Glutamatergic neuron (in vitro differentiated cells): ENCODE data around the gene BAZ1A. TPM values are rescaled to one million over a fixed set of nuclear protein-coding genes. Genes with fewer than 3 reads are reported as not detected.

ENCODE experiments used
- DNase-seq: peaks from one replicate; pipeline ENCODE4 v3.0.0; 2022
- H3K27ac Mint-ChIP-seq: one replicate; pipeline ENCODE4 v1.8.0; 2020; ENCODE audit warnings: mild to moderate bottlenecking, mixed read lengths, inconsistent platforms; ENCODE audit not compliant: unreplicated experiment
- H3K27me3 Mint-ChIP-seq: one replicate; pipeline ENCODE4 v1.8.0; 2020; ENCODE audit warnings: mild to moderate bottlenecking, moderate library complexity, mixed read lengths, inconsistent platforms; ENCODE audit not compliant: unreplicated experiment
- H3K36me3 Mint-ChIP-seq: one replicate; pipeline ENCODE4 v1.8.0; 2020; ENCODE audit warnings: mild to moderate bottlenecking, mixed read lengths, inconsistent platforms; ENCODE audit not compliant: unreplicated experiment
- H3K4me1 Mint-ChIP-seq: one replicate; pipeline ENCODE4 v1.8.0; 2020; ENCODE audit warnings: mild to moderate bottlenecking, low read depth, mixed read lengths, inconsistent platforms; ENCODE audit not compliant: unreplicated experiment
- H3K4me3 Mint-ChIP-seq: one replicate; pipeline ENCODE4 v1.8.0; 2020; ENCODE audit warnings: mild to moderate bottlenecking, mixed read lengths, inconsistent platforms; ENCODE audit not compliant: unreplicated experiment
- H3K9me3 Mint-ChIP-seq: one replicate; pipeline ENCODE4 v1.8.0; 2020; ENCODE audit warnings: mild to moderate bottlenecking, moderate library complexity, mixed read lengths, inconsistent platforms; ENCODE audit not compliant: unreplicated experiment
- CTCF ChIP-seq: fragments of 200-600 bp; sonication (generic); IDR thresholded peaks from one replicate; pipeline ENCODE4 v1.5.0; 2021; ENCODE audit not compliant: partially characterized antibody, unreplicated experiment
- total RNA-seq: library from RNA; stranded (reverse); fragmentation: NEBNext Ultra II Directional; extraction: Animal tissue kit (Norgen Biotek cat#: 25700); gene quantifications from one replicate; pipeline ENCODE4 v1.2.1, GENCODE V29; 2021; ENCODE audit not compliant: unreplicated experiment

The BAZ1A gene
- total RNA-seq, 1 donor from 2014 or later = 41.3 TPM

- TF ChIP-seq CTCF = no peak
- H3K4me1 Mint-ChIP-seq = peaks cover 1% of the 10 kb centered on the region
- H3K27ac Mint-ChIP-seq = no peak overlapping the region
- no peak overlapping the region for H3K4me3 Mint-ChIP-seq
- no peak for DNase-seq
- no peaks in the 10 kb centered on the region for H3K36me3 Mint-ChIP-seq
- H3K9me3 Mint-ChIP-seq = no peaks in the 10 kb centered on the region
- peaks cover 2% of the 10 kb centered on the region for H3K27me3 Mint-ChIP-seq
These were observed 37.3 kb downstream of the BAZ1A start for GRCh38 chr14:34837801-34838322.

GRCh38 chr14:34835312-34835711, 39.8 kb downstream of the BAZ1A start:
- no peak overlapping the region for H3K27ac Mint-ChIP-seq
- H3K4me3 Mint-ChIP-seq = no peak overlapping the region
- H3K27me3 Mint-ChIP-seq = peaks cover 2% of the 10 kb centered on the region
- no peak for TF ChIP-seq CTCF
- DNase-seq = no peak
- H3K9me3 Mint-ChIP-seq = no peaks in the 10 kb centered on the region
- H3K36me3 Mint-ChIP-seq = no peaks in the 10 kb centered on the region
- peaks cover 2% of the 10 kb centered on the region for H3K4me1 Mint-ChIP-seq

GRCh38 chr14:34833549-34834523, 41.3 kb downstream of the BAZ1A start:
- no peak for TF ChIP-seq CTCF
- Mint-ChIP-seq H3K4me3 (no peak overlapping the region), H3K27ac (no peak overlapping the region), H3K4me1 (peaks cover 2% of the 10 kb centered on the region), H3K9me3 (no peaks in the 10 kb centered on the region), H3K27me3 (peaks cover 2% of the 10 kb centered on the region), H3K36me3 (peaks cover 4% of the 10 kb centered on the region)
- DNase-seq = no peak

- Mint-ChIP-seq H3K27me3 (no peaks in the 10 kb centered on the region), H3K4me3 (no peak overlapping the region), H3K9me3 (no peaks in the 10 kb centered on the region), H3K4me1 (no peaks in the 10 kb centered on the region), H3K36me3 (peaks cover 4% of the 10 kb centered on the region), H3K27ac (no peak overlapping the region)
- no peak for TF ChIP-seq CTCF
- DNase-seq = no peak
These were observed 48.5 kb downstream of the BAZ1A start for GRCh38 chr14:34826661-34827060.

GRCh38 chr14:34824826-34825225, 50.3 kb downstream of the BAZ1A start:
- peaks cover 4% of the 10 kb centered on the region for H3K36me3 Mint-ChIP-seq
- no peak overlapping the region for H3K4me3 Mint-ChIP-seq
- no peak overlapping the region for H3K27ac Mint-ChIP-seq
- TF ChIP-seq CTCF = no peak
- H3K9me3 Mint-ChIP-seq = no peaks in the 10 kb centered on the region
- H3K27me3 Mint-ChIP-seq = no peaks in the 10 kb centered on the region
- no peaks in the 10 kb centered on the region for H3K4me1 Mint-ChIP-seq
- DNase-seq = no peak
